GM21390 (cell line): Measurements from ENCODE around the gene CHGA.

Source experiments
- ATAC-seq: cut with Tn5 transposase; IDR thresholded peaks from one replicate; pipeline ENCODE4 v1.9.1; 2021; ENCODE audit not compliant: unreplicated experiment

The CHGA gene

DNA sequence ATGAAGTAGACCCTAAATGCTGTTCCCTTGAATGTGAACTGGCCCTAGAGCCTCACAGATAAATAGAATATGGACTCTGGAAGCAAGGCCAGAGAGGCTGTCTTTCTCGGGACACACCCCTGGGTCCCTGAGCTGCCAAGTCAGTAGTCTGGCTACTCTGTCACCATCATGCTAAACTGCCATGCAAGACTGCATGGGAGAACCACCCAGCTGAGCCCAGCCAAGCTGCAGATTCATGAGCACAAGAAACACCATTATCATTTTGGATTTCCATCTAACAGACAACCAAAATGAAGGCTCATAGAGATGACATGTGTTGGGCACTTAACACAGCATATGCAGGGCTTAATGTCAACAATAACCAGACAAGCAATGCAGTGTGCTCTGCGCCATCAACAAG, 53.3 kb downstream of the CHGA start:
- ATAC-seq: no peak

DNA sequence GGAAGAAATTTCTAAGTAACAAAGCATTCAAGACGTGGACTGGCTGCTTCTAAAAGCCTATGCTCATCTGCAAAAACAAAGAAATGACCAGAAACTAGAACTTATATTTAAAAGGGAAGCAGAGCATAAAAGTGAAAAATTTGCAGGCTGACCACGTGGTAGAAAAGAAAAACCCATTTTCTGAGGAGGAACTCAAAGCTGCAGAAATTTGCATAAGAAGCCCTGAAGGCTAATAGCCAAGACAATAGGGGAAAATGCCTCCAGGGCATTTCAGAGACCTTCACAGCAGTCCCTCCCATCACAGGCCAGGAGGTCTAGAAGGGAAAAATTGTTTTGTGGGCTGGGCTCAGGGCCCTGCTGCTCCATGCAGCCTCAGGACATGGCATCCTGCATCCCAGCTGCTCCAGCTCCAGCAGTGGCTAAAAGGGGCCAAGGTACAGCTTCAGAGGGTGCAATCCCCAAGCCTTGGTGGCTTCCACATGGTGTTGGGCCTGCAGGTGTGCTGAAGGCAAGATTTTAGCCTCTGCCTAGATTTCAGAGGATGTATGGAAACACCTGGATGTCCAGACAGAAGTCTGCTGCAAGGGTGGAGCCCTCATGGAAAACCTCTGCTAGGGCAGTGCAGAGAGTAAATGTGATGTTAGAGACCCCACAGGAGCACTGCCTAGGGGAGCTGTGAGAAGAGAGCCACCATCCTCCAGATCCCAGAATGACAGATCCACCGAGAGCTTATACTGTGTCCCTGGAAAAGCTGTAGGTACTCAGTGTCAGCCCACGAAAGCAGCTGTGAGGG, 55.5 kb downstream of the CHGA start:
- ATAC-seq: no peak

DNA sequence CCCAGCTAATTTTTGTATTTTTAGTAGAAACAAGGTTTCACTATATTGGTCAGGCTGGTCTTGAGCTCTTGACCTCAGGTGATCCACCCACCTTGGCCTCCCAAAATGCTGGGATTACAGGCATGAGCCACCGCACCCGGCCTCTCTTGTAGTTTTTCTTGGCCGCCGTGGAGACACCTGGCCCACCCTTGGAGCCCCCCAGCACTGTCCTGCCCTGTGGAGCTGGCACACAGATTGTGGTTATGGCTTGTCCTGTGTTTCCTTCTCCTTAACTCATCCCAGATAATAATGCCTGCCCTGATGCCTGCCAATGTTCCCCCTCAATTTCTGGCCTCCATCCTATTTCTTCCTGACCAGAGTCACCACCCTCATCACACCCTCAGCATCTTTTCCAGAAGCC, 57.9 kb downstream of the CHGA start:
- no peak for ATAC-seq

DNA sequence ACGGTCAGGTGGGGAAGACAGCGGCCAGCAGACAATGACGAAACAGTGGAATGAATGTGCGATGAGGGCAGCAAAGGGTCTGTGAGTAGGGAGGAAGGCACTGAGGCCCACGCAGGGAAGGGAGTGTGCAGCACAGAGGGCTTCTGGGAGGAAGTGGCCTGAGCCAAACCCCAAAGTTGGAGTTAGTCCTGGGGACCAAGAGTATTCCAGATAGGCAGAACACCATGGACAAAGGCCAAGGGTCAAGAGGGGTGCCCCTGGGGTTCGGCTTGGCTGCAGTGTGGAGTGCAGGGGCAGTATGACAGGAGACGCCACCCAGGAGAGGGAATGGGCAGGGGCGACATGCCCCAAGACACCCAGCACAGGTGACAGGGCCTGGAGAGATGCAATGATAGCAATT, 58.8 kb downstream of the CHGA start:
- ATAC-seq: no peak

DNA sequence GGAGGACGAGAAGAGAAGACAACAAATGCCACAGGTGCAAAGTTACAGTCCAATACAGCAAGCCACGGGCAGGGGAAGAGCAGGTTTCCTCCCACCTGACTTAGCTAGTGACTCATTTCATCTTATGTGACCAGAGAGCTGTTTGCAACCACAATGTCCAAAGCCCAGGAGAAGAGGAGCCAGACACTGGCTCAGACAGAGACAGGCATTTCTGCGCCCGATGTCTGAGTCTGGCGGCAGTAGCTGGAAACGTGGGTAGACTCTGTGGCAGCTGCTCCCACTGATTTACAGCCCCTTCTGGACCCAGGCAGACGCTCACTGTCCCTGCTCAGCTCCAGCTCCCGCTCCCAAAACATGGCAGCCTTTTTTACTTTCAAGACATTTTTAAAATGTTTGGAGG, 60.0 kb downstream of the CHGA start:
- no peak for ATAC-seq

DNA sequence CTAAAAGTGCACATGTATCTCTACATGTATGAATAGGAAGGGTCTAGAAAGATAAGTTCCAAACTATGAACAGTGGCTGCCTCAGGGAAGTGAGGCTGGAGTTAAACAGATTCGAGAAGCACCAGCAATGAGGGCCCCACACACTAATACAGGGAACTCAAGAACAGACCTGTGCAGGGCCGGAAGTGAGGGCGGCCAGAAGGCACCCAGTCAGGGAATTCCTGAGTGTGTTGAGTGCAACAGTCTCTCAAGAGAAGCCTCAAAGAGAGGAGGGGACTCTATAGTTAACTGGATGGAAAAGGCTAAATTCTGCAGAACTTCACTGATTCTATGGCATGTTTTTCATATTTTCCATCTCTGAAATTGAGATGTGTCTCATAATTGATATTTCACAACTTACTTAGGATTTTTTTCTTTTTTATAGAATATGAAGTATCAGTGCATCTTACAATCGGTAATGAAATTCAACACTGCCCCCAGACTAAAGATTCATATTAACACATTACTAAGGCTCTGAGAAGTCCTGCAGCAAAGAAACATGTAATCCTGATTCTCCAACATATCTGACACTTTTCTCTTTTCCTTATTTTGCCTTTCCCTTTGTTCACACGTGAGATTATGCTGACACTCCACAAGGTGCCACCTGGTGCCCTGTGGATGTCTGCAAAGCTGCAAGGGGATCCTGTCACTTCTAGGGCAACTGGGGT, 61.3 kb downstream of the CHGA start:
- ATAC-seq: no peak
